Stimulated activated CD8-positive, alpha-beta memory T cell treated with anti-CD3 and anti-CD28 coated beads, Interleukin-15, amount 100 ng/mL, for 1 hour (primary cell): Measurements from ENCODE around the gene MID1IP1.

ENCODE experiments used
- DNase-seq: peaks from one replicate; pipeline ENCODE4 v3.0.0-alpha.2; 2020; ENCODE audit warnings: low read depth

Gene MID1IP1

GRCh38 chrX:38816155-38816554 is 14.9 kb downstream of the MID1IP1 start:
- DNase-seq = no peak

- DNase-seq = no peak
These were observed 15.9 kb downstream of the MID1IP1 start for GRCh38 chrX:38817004-38817703.

GRCh38 chrX:38819163-38819562 is 17.9 kb downstream of the MID1IP1 start:
- DNase-seq = no peak

GRCh38 chrX:38819709-38820108 is 18.4 kb downstream of the MID1IP1 start:
- no peak for DNase-seq

GRCh38 chrX:38820751-38821150 is 19.5 kb downstream of the MID1IP1 start:
- no peak for DNase-seq

DNA sequence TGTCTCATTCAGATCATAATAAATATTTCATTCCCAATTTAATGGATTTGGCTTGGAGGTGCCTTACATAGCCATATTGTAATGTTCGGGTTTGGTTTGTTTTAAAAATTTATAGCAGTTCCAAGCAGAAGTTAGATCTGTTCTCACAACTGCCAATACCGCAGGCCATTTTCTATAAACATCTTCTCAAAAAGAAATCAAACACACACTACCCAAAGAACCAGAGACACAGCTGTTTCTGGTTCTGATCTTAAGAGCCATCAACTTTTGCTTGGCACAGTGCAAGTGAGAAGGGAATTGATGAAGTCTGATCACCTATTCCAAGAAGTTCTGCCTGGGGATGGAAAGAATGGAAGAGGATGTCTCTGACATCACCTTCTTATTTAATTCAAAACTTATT is 22.9 kb downstream of the MID1IP1 start:
- DNase-seq = no peak

GRCh38 chrX:38831949-38832348 is 30.7 kb downstream of the MID1IP1 start:
- DNase-seq = no peak

- no peak for DNase-seq
These were observed 36.1 kb downstream of the MID1IP1 start for GRCh38 chrX:38837389-38837788.

- DNase-seq = no peak
These were observed 38.0 kb downstream of the MID1IP1 start for GRCh38 chrX:38839277-38839676.

- DNase-seq = no peak
These were observed 38.7 kb downstream of the MID1IP1 start for GRCh38 chrX:38839944-38840343.

GRCh38 chrX:38841750-38842149 is 40.5 kb downstream of the MID1IP1 start:
- DNase-seq = no peak

GRCh38 chrX:38845426-38845825 is 44.2 kb downstream of the MID1IP1 start:
- no peak for DNase-seq

GRCh38 chrX:38847206-38847902 is 46.1 kb downstream of the MID1IP1 start:
- no peak for DNase-seq

GRCh38 chrX:38847903-38848230 is 46.6 kb downstream of the MID1IP1 start:
- no peak for DNase-seq

GRCh38 chrX:38848671-38849455 is 47.6 kb downstream of the MID1IP1 start:
- no peak for DNase-seq

DNA sequence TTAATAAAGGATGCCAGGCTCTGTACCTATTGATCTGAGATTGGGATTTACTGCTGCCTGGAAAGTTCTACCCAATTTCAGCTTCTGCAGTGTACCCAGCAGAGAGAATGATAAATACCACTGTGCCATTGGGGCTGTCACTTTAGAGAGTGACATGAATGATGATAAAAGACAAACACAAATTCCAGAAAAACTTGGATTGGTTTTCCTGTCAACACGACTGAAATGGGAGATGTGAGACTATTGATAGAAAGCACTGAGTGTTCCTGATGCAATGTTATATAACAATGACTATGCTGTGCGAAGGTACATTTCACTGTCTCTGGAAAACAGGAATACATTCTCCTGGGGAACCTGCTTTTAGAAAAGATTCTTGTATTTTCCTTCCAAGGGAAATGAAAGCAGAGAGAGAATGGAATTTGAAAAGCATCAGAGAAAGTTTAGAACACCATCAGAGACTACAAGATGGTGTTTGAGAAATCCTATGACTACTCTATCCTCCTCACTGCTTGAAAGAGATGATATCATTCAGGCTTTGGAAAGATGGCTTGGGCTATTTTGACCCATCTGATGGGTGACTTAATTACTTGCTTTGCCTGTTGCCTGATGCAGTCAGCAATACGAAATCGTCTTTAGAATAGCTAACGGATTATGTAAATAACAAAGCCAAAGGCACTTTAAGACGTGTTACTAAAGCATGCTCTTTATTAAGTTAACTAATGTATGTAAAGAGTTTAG is 49.7 kb downstream of the MID1IP1 start:
- DNase-seq = no peak

DNA sequence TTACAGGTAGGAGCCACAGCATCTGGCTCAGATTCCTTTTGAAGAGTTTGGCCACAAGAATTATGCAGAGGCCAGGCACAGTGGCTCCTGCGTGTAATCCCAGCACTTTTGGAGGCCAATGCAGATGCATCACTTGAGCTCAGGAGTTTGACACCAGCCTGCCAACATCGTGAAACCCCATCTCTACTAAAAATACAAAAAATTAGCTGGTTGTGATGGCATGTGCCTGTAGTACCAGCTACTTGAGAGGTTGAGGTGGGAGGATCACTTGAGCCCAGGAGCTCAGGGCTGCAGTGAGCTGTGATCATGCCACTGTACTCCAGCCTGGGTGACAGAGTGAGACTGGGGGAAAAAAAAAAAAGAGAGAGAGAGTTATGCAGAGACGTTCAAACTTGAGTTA is 53.0 kb downstream of the MID1IP1 start:
- DNase-seq = no peak
